Measurements from ENCODE around the gene ALG14.

- no peak for TF ChIP-seq CTCF (IDR thresholded peaks at IDR 0.05)
- no peak for TF ChIP-seq POLR2A (IDR thresholded peaks at IDR 0.05)
Observed at GRCh38 chr1:95093296-95093695, 20.5 kb upstream of the ALG14 start.
